Measurements from ENCODE around the gene HSFY1. TPM values are rescaled to one million over a fixed set of nuclear protein-coding genes. Genes with fewer than 3 reads are reported as not detected.
"Not testable (repeated sequence)": the region's sequence is repeated elsewhere in the genome, so short reads cannot be mapped to it uniquely, and the experiment has no call there.

The HSFY1 gene
- polyA plus RNA-seq (2013, experiment 1 of 2): not detected
- polyA plus RNA-seq (2013, experiment 2 of 2): not detected

- not testable (repeated sequence) for H3K56ac ChIP-seq (ENCODE audit: low read length); H3K4ac ChIP-seq (ENCODE audit: low read depth, low read length); H3K4me2 ChIP-seq (ENCODE audit: low read length); H2BK5ac ChIP-seq (ENCODE audit: low read length); H3K4me3 ChIP-seq (ENCODE audit: low read length); H3K36me3 ChIP-seq (ENCODE audit: control insufficient read depth, insufficient read depth, low read length); H2BK120ac ChIP-seq (ENCODE audit: low read depth, low read length); H3K27me3 ChIP-seq (ENCODE audit: insufficient read depth, low read length, poor library complexity); DNase-seq; H4K5ac ChIP-seq (ENCODE audit: low read length); H3K23ac ChIP-seq (ENCODE audit: low read length); H4K8ac ChIP-seq (ENCODE audit: low read depth, low read length); H3K9ac ChIP-seq (ENCODE audit: low read length); H3K27ac ChIP-seq (ENCODE audit: low read depth, low read length); H3K79me2 ChIP-seq (ENCODE audit: control insufficient read depth, insufficient read depth, low read length); H2AK5ac ChIP-seq (ENCODE audit: low read length); H3K18ac ChIP-seq (ENCODE audit: low read length); H3K4me1 ChIP-seq (ENCODE audit: control insufficient read depth, low read depth, low read length); H2BK15ac ChIP-seq (replicated peaks; ENCODE audit: low read depth); H3K79me1 ChIP-seq (ENCODE audit: low read length)
- no CpG with 5 or more reads among the region's 1 CpG for WGBS (ENCODE audit: extremely low coverage, insufficient coverage, low lambda C conversion rate)
Observed at GRCh38 chrY:18546420-18546819, at the start of gene HSFY1. Gene HSFY1, plus strand, starts transcription at chrY:18546720. Its CDS starts 68 bp downstream, at chrY:18546788.

DNA sequence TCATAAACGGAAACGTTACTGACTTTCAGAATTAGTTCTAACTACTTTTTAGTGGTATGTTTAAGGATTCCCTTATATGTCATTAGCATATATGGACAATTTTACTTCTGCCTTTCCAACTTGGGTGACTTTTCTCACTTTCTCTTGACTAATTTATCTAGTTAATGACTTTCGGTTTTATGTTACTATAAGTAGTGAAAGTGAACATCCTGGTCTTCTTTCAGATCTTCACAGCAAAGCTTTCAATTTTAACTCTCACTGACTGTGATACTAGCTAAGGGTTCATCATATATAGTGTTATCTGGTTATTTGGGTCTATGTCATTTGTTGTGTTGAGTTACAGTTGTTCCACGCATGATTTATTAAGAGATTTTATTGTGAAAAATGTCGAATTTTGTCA is 42.3 kb upstream of the HSFY1 start:
- H3K4ac ChIP-seq (ENCODE audit: low read depth, low read length); H2BK5ac ChIP-seq (ENCODE audit: low read length); H3K79me1 ChIP-seq (ENCODE audit: low read length); H3K4me1 ChIP-seq (ENCODE audit: control insufficient read depth, low read depth, low read length); H4K8ac ChIP-seq (ENCODE audit: low read depth, low read length); H3K36me3 ChIP-seq (ENCODE audit: control insufficient read depth, insufficient read depth, low read length); H3K27ac ChIP-seq (ENCODE audit: low read depth, low read length); H3K9ac ChIP-seq (ENCODE audit: low read length); H3K4me3 ChIP-seq (ENCODE audit: low read length); DNase-seq; H3K23ac ChIP-seq (ENCODE audit: low read length); H2BK15ac ChIP-seq (replicated peaks; ENCODE audit: low read depth); H3K18ac ChIP-seq (ENCODE audit: low read length); H4K5ac ChIP-seq (ENCODE audit: low read length); H3K56ac ChIP-seq (ENCODE audit: low read length); H3K4me2 ChIP-seq (ENCODE audit: low read length); H3K79me2 ChIP-seq (ENCODE audit: control insufficient read depth, insufficient read depth, low read length); H3K27me3 ChIP-seq (ENCODE audit: insufficient read depth, low read length, poor library complexity); H2AK5ac ChIP-seq (ENCODE audit: low read length); H2BK120ac ChIP-seq (ENCODE audit: low read depth, low read length): not testable (repeated sequence)
- no CpG with 5 or more reads among the region's 5 CpGs for WGBS (ENCODE audit: extremely low coverage, insufficient coverage, low lambda C conversion rate)

GRCh38 chrY:18530995-18531655 is 15.4 kb upstream of the HSFY1 start:
- not testable (repeated sequence) for H4K8ac ChIP-seq (ENCODE audit: low read depth, low read length); H3K23ac ChIP-seq (ENCODE audit: low read length); H4K5ac ChIP-seq (ENCODE audit: low read length); H2BK120ac ChIP-seq (ENCODE audit: low read depth, low read length); H2BK15ac ChIP-seq (replicated peaks; ENCODE audit: low read depth); H3K79me1 ChIP-seq (ENCODE audit: low read length); H3K4me2 ChIP-seq (ENCODE audit: low read length); H3K4me3 ChIP-seq (ENCODE audit: low read length); H2BK5ac ChIP-seq (ENCODE audit: low read length); DNase-seq; H3K18ac ChIP-seq (ENCODE audit: low read length); H3K4me1 ChIP-seq (ENCODE audit: control insufficient read depth, low read depth, low read length); H3K27me3 ChIP-seq (ENCODE audit: insufficient read depth, low read length, poor library complexity); H3K4ac ChIP-seq (ENCODE audit: low read depth, low read length); H3K27ac ChIP-seq (ENCODE audit: low read depth, low read length); H3K79me2 ChIP-seq (ENCODE audit: control insufficient read depth, insufficient read depth, low read length); H3K36me3 ChIP-seq (ENCODE audit: control insufficient read depth, insufficient read depth, low read length); H3K9ac ChIP-seq (ENCODE audit: low read length); H3K56ac ChIP-seq (ENCODE audit: low read length); H2AK5ac ChIP-seq (ENCODE audit: low read length)
- WGBS (ENCODE audit: extremely low coverage, insufficient coverage, low lambda C conversion rate): no CpG with 5 or more reads among the region's 2 CpGs

DNA sequence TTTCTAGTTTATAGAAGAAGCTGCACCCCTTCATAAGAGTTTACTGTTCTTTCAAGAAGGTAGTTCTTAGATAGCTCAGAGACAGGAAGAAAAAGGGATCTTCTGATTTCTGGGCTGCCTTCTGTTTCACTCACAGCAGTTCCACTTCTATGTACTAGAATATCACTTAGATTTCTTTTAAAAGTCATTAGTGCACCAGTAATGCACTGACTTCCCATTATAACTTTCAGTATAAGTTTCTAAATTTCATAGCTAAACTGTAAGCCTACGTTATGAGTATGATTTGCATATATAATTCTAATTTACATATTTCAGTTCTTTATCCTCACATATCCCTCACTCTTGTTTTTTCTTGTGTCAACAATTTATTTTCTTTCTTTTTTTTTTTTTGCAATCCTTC is 7.6 kb upstream of the HSFY1 start:
- not testable (repeated sequence) for H3K4me2 ChIP-seq (ENCODE audit: low read length); H3K79me2 ChIP-seq (ENCODE audit: control insufficient read depth, insufficient read depth, low read length); H3K18ac ChIP-seq (ENCODE audit: low read length); H2BK15ac ChIP-seq (replicated peaks; ENCODE audit: low read depth); H3K23ac ChIP-seq (ENCODE audit: low read length); H3K79me1 ChIP-seq (ENCODE audit: low read length); H2BK5ac ChIP-seq (ENCODE audit: low read length); H2AK5ac ChIP-seq (ENCODE audit: low read length); H4K8ac ChIP-seq (ENCODE audit: low read depth, low read length); H3K56ac ChIP-seq (ENCODE audit: low read length); H3K9ac ChIP-seq (ENCODE audit: low read length); H3K4me3 ChIP-seq (ENCODE audit: low read length); H2BK120ac ChIP-seq (ENCODE audit: low read depth, low read length); DNase-seq; H3K36me3 ChIP-seq (ENCODE audit: control insufficient read depth, insufficient read depth, low read length); H3K27ac ChIP-seq (ENCODE audit: low read depth, low read length); H3K4ac ChIP-seq (ENCODE audit: low read depth, low read length); H3K4me1 ChIP-seq (ENCODE audit: control insufficient read depth, low read depth, low read length); H4K5ac ChIP-seq (ENCODE audit: low read length); H3K27me3 ChIP-seq (ENCODE audit: insufficient read depth, low read length, poor library complexity)
- no CpG with 5 or more reads among the region's 1 CpG for WGBS (ENCODE audit: extremely low coverage, insufficient coverage, low lambda C conversion rate)

DNA sequence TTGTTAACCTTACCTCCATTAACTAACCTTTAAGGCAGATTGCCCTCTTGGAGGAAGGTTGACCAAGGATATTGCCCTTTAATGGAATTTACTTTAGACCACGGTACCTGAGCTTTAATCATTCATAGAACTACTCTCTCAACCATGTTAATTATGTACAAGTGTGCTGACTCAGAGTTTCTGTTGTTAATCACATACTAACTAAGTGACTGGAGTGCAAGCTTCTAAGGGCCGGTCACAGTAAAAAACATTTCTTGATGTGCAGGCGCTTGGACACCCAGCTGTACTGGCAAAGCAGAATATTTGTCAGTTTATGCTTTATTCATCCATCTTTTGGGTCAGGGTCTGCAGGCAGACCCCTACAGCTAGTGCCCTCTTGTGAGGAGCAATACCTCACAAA is 6.6 kb downstream of the HSFY1 start:
- H4K5ac ChIP-seq (ENCODE audit: low read length); H3K27me3 ChIP-seq (ENCODE audit: insufficient read depth, low read length, poor library complexity); H3K79me1 ChIP-seq (ENCODE audit: low read length); H3K9ac ChIP-seq (ENCODE audit: low read length); H3K79me2 ChIP-seq (ENCODE audit: control insufficient read depth, insufficient read depth, low read length); DNase-seq; H2BK5ac ChIP-seq (ENCODE audit: low read length); H3K4me2 ChIP-seq (ENCODE audit: low read length); H3K23ac ChIP-seq (ENCODE audit: low read length); H3K36me3 ChIP-seq (ENCODE audit: control insufficient read depth, insufficient read depth, low read length); H3K27ac ChIP-seq (ENCODE audit: low read depth, low read length); H2AK5ac ChIP-seq (ENCODE audit: low read length); H2BK15ac ChIP-seq (replicated peaks; ENCODE audit: low read depth); H3K4ac ChIP-seq (ENCODE audit: low read depth, low read length); H3K4me3 ChIP-seq (ENCODE audit: low read length); H3K18ac ChIP-seq (ENCODE audit: low read length); H2BK120ac ChIP-seq (ENCODE audit: low read depth, low read length); H3K4me1 ChIP-seq (ENCODE audit: control insufficient read depth, low read depth, low read length); H3K56ac ChIP-seq (ENCODE audit: low read length); H4K8ac ChIP-seq (ENCODE audit: low read depth, low read length): not testable (repeated sequence)
- no CpG with 5 or more reads among the region's 3 CpGs for WGBS (ENCODE audit: extremely low coverage, insufficient coverage, low lambda C conversion rate)

GRCh38 chrY:18565915-18566314 is 19.4 kb downstream of the HSFY1 start:
- H3K23ac ChIP-seq (ENCODE audit: low read length); H2BK5ac ChIP-seq (ENCODE audit: low read length); H3K27ac ChIP-seq (ENCODE audit: low read depth, low read length); H3K27me3 ChIP-seq (ENCODE audit: insufficient read depth, low read length, poor library complexity); H4K5ac ChIP-seq (ENCODE audit: low read length); H3K4me2 ChIP-seq (ENCODE audit: low read length); H2BK120ac ChIP-seq (ENCODE audit: low read depth, low read length); H2BK15ac ChIP-seq (replicated peaks; ENCODE audit: low read depth); H3K56ac ChIP-seq (ENCODE audit: low read length); H3K18ac ChIP-seq (ENCODE audit: low read length); H2AK5ac ChIP-seq (ENCODE audit: low read length); H3K4me3 ChIP-seq (ENCODE audit: low read length); H3K4me1 ChIP-seq (ENCODE audit: control insufficient read depth, low read depth, low read length); H3K79me2 ChIP-seq (ENCODE audit: control insufficient read depth, insufficient read depth, low read length); H3K4ac ChIP-seq (ENCODE audit: low read depth, low read length); H3K36me3 ChIP-seq (ENCODE audit: control insufficient read depth, insufficient read depth, low read length); DNase-seq; H3K9ac ChIP-seq (ENCODE audit: low read length); H4K8ac ChIP-seq (ENCODE audit: low read depth, low read length); H3K79me1 ChIP-seq (ENCODE audit: low read length): not testable (repeated sequence)
- WGBS (ENCODE audit: extremely low coverage, insufficient coverage, low lambda C conversion rate): no CpG with 5 or more reads among the region's 3 CpGs

Data from mesendoderm (in vitro differentiated cells).